ENCODE data around the gene SH3BP1. TPM values are rescaled to one million over a fixed set of nuclear protein-coding genes. Genes with fewer than 3 reads are reported as not detected.

SH3BP1 gene
- total and polyA plus RNA-seq, 2 of the 13 experiments (the other 11 are each of a cell fraction or from before 2014, with no cell fraction given), result 8.4 to 18.5 TPM

GRCh38 chr22:37684803-37685615 lies 45.5 kb downstream of the SH3BP1 start (continued):
- TF ChIP-seq ZBTB4 (CRISPR knock-in tag; IDR thresholded peaks at IDR 0.05; ENCODE audit: borderline replicate concordance), result no peak
- no peak for TF ChIP-seq KDM3A (CRISPR knock-in tag; IDR thresholded peaks at IDR 0.05; ENCODE audit: low read depth)
- TF ChIP-seq SP1 (IDR thresholded peaks at IDR 0.05), result no peak
- no peak for TF ChIP-seq SP1 (CRISPR knock-in tag; IDR thresholded peaks at IDR 0.05)
- 0 out of 2 replicates have a peak, but pooled peaks have one; percentile 18 for TF ChIP-seq ELF3 (CRISPR knock-in tag; IDR thresholded peaks at IDR 0.05)
- 0 out of 2 replicates have a peak, but pooled peaks have one; percentile 28 for TF ChIP-seq ZXDC (CRISPR knock-in tag; IDR thresholded peaks at IDR 0.05)
- TF ChIP-seq ZFAT (CRISPR knock-in tag; conservative IDR thresholded peaks at IDR 0.05), result no peak
- no peak for TF ChIP-seq ZNF891 (CRISPR knock-in tag; IDR thresholded peaks at IDR 0.05)
- no peak for TF ChIP-seq ZNF816 (CRISPR knock-in tag; IDR thresholded peaks at IDR 0.05; ENCODE audit: borderline replicate concordance)
- TF ChIP-seq HOXA9 (CRISPR knock-in tag; IDR thresholded peaks at IDR 0.05; ENCODE audit: borderline replicate concordance), result no peak
- no peak for TF ChIP-seq NBN (conservative IDR thresholded peaks at IDR 0.05)
- no peak for TF ChIP-seq NR0B2 (CRISPR knock-in tag; IDR thresholded peaks at IDR 0.05)
- no peak for TF ChIP-seq ZNF501 (CRISPR knock-in tag; IDR thresholded peaks at IDR 0.05)
- no peak for TF ChIP-seq ATF3 (CRISPR knock-in tag; IDR thresholded peaks at IDR 0.05)
- TF ChIP-seq PLSCR1 (CRISPR knock-in tag; IDR thresholded peaks at IDR 0.05; ENCODE audit: borderline replicate concordance), result no peak
- TF ChIP-seq ARNT2 (CRISPR knock-in tag; IDR thresholded peaks at IDR 0.05; ENCODE audit: low read depth), result no peak
- TF ChIP-seq SRSF4 (IDR thresholded peaks at IDR 0.05; ENCODE audit: low read depth, low read length, poor library complexity, severe bottlenecking), result no peak
- TF ChIP-seq ZNF710 (CRISPR knock-in tag; IDR thresholded peaks at IDR 0.05; ENCODE audit: borderline replicate concordance), result no peak
- no peak for TF ChIP-seq CREM (IDR thresholded peaks at IDR 0.05)
- no peak for TF ChIP-seq CREM (CRISPR knock-in tag; IDR thresholded peaks at IDR 0.05)

Data from HepG2 (cell line).